Hypothalamus (tissue), 51 donors: Measurements from ENCODE around the gene ICA1.
"Not testable (repeated sequence)": the region's sequence is repeated elsewhere in the genome, so short reads cannot be mapped to it uniquely, and the experiment has no call there.

Experiments used
- DNase-seq, 51 donors: peaks; one replicate each; lab custom pipeline; 2025; lab: John Stamatoyannopoulos, UW

The ICA1 gene

DNA sequence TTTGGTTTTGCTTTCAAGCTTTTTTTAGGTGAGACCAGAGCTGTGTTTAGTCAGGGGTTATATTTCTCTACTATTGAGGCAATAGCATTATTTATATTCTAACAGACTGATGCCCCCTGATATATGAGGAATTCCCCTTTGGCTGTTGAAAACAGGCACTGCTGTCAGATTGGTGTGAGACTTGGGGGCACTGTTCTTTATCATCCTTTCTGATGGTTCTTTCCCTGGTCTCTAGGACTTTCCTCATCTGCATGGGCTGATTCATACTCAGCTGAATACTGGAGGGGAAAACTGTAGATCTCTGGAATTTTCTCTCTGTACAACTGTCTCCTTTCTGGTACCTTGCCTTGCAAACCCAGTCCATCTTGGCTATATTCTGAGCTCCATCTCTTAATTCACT is 10.0 kb upstream of the ICA1 start:
- DNase-seq = no peak

DNA sequence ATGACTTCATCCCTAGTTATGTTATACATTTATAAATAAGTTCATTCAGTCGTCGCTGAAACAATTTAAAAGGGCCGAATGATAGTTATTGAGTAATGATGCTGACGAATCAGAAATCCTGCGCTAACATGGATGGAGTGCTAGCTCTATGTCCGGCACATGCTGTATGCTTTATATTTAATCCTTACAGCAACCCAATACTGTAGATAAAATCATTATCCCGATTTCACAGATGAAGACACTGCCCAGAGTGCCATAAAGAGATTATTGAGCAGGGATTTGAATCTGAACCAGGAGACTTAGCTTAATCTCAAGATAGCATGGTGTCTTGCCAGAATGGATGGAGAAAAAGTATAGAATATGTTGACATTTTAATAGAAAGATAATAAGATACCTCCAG is 1.1 kb upstream of the ICA1 start:
- no peak for DNase-seq

DNA sequence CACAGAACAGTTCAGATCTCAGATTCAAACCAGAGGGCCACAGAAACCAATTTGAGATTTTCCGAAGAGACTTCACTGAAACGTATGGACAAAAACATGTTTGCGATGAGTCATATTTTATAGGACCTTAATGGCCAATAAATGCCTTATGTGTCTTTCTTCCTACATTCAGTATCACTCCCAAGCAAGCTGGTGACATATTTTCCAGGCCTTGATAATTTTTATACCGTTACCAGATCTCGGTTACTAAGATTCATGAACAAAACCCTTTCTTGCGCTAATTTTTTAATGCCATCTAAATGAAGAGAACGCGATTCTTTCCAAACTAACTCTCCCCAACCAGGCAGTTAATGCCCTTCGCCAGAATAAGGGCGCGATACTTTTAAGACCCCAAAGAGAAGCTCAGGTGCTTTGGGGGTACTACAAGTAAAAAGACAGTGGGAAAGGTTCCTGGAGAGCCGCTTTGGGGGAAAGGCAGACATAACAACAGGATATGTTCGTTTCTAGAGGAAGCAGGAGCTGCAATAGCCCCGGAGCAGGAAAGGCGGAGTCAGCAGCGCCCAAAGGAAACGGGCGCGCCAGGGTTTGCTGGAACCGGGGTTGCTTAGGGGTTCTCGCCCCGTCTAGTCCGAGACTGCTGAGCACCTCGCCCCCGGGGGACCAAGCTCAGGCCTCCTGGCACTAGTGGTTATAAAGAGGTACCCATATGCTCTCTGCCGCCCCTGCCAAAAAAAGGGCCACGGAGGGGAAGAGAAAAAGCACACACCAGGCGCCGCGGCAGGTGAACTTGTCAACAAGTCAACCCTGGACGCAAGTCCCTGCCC is 884 bp downstream of the ICA1 start:
- DNase-seq = peak in 28 of 51 donors; percentile 4 to 51 (median 16)

DNA sequence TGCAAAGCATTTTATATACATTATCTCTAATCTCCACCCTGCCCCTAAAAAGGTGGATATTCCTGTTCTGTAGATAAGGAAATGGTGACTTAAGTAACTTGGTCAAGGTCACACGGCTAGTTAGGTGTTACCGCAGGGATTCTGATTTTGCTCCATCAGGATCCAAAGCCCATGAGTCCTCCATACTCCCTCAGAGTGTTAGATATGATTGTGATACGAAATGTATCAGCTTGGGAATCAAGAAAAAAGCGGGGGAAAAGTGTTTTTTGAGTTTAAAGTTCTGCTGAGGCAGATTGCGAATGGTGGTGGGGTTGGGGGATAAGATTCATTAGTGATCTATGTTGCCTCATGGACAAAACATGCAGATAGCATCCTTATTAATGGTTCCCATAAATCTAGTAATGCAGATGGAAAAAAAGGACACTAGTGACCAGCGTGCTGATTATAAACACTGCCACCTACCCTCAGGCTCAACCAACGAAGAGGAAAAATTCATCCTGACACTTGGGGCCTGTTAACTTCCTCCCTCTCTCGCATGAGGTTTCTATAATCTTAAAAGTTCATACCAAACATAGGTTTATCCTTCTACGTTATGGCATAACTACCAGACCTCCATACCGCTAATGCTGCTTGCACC is 2.3 kb downstream of the ICA1 start:
- DNase-seq = no peak

DNA sequence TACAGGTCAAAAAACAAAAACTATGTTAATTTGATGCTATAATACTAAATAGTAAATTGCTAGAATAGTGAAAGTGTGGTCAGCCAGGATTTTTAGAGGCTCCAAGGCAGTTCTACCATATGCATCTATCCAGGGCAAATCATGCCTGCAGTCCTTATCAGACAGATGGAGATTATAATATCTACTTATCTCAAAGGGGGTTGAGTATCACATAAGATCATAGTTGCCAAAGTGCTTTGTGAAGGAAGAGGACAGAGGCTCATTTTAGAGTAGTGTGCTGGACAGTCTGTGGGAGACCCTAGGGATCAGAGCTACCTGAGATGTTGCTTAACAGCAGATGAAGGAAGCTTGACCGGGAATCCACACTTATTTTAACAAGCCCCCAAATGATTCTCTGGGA is 3.2 kb downstream of the ICA1 start:
- DNase-seq = no peak

DNA sequence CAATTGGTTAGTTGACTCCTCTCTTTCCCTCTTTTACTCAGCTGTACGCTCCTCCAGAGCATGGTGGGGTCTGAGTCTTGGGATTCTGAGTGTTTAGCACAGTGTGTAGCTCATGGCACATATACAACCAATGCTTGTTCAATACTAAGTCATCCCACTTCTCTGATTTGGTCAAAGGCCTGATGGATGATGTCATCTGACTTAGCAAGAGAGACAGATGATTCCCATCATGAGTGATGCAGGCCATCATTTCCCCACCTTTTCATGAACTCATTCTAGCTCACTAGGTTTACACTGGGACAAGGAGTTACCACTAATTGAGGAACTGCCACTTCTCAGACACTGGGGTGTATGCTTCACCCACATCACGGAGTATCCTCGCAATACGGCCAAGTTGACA is 3.8 kb downstream of the ICA1 start:
- DNase-seq = no peak

DNA sequence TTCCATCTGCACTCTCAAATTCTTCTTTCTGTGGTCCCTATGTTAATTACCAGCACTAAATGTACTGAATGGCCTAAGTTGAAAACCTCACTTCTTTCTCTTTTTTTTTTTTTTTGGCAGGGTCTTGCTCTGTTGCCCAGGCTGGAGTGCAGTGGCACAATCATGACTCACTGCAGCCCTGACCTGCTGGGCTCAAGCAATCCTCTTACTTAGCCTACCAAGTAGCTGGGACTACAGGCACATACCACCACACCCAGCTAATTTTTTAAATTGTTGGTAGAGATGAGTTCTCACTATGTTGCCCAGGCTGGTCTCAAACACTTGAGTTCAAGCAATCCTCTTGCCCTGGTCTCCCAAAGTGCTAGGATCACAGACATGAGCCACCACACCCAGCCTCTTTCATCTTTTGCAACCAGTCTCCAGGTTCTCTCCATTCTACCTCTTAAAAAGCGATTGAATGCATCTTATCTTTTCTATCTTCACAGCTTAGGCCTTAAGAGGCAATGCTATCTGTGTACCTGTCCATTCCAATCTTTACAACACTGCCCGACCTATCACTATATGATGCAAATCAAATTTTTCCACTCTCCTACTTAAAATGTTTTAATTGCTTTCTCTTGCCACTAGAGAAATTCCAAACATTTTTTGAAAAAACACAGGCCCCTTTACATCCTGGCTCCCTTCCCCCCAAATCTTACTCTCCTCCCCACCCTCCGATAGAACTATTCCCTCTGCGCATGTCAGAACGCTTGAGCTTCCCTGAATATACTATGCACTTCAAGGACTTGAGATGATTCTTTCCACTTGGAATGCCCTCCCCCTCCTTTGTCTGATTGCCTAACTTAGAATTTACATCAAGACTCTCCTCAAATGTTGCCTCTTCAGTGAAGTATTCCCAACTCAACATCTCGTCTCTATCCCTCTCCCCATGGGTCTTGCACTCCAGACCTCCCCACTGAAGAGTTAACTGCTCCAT is 6.0 kb downstream of the ICA1 start:
- no peak for DNase-seq

DNA sequence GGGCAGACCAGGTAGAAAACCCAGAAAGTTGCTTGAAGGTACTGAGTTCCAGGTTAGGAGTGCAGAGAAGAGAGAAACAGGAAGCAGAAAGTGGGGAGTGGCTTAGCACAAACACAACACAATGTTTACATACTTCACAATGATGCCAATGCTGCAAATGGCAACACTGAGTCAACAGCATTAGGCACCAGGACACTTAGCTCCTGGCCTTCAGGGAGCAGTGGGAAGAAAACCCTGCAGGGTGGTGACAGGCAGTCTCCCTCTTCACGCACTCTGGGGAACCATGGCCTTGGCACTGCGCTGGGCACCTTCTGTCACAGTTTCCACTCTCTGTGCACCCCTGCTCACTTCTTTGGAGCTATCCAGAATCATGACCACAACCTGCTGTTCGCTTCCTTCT is 7.3 kb downstream of the ICA1 start:
- DNase-seq = no peak

DNA sequence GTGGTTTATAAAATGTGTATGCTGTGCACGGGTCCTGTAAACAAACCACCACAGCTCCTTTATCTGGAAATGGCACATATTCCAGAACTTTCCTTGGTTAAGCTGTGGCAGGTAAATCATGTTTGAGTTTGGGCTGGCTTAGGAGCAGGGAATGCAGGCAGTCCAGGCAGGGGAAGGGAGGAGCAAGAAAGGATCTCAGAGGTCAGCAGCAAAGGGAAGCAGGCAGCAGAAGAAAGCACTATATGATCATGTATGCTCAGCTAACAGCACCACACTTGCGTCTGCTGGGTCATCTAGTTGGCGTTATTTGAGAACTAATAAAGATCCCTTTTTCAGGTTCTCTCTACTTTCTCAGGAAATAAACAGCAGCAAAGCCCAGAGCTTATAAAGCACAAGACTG is 7.8 kb downstream of the ICA1 start:
- no peak for DNase-seq

DNA sequence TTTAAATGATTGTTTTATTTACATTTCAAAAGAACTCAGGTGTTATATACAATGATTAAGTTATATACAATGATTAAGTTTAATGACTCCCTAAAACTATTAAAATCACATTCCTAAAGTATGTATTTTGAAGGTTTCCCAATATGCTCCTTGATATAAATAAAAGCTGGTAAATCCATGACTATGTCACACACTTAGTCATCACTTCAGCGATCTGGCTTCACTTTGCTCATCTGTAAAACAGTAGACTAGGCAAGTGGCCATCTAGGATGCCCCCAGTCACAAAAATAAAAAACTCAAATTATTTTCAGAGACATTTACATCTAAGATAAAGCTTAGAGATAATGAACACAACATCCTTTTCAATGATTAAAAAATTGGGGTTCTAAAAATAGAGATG is 10.8 kb downstream of the ICA1 start:
- DNase-seq = no peak

DNA sequence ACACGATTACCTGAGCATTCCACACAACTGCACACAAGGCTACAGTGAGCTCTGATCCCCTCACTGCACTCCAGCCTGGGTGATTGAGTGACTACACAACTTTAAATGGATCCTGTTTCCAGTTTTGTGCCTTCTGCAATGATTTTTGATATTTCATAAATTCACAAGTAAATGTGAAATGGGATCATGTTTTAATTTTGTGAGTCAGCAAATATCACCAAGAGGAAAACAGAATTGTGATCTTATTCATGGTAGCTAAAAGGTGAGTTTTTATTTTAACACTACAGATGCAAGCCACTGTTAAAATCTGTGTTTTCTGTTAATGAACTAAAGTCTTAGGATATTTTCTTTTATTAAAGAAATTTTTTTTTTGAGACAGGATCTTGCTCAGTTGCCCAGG is 11.4 kb downstream of the ICA1 start:
- no peak for DNase-seq

DNA sequence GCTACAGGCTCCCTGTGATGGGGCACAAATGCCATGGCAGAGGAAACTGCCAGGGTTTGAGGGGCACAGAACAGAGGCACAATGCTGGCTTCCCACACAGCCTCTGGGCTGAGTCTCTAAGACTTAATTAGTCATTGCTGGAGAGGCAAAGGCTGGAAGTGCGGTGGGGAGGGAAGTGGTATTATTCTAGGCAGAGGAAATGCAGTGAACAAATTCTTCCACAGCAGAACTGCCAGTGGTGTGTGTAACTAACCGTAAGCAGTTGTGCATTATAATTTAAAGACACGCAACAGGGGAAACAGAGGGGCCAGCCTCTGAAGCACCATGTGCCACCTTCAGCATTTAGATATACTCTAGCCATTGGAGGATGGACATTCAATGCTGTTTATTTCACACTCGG is 12.8 kb downstream of the ICA1 start:
- DNase-seq = no peak

DNA sequence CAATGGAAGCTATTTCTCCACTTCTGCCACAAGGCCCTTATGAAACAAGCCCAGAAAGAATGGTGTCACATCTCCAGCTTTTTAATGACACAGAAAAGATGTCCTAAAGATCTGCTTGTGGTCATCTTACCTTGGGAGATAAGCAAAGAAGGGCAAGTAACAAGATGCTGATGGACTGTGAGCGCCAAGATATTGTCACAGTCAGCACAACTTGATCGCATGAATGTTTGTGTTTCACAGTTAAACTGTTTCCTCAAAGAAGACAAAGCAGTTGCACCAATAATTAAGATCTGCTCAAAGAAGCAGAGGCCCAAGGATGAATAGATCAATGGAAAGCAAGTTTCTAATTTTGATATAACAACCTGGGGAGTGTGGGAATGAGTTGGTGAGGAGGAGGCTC is 15.9 kb downstream of the ICA1 start:
- DNase-seq = no peak

DNA sequence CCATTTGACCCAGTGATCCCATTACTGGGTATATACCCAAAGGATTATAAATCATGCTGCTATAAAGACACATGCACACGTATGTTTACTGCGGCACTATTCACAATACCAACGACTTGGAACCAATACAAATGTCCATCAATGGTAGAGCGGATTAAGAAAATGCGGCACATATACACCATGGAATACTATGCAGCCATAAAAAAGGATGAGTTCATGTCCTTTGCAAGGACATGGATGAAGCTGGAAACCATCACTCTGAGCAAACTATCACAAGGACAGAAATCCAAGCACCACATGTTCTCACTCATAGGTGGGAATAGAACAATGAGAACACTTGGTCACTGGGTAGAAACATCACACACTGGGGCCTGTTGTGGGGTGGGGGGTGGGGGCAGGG is 16.9 kb downstream of the ICA1 start:
- DNase-seq = not testable (repeated sequence)

DNA sequence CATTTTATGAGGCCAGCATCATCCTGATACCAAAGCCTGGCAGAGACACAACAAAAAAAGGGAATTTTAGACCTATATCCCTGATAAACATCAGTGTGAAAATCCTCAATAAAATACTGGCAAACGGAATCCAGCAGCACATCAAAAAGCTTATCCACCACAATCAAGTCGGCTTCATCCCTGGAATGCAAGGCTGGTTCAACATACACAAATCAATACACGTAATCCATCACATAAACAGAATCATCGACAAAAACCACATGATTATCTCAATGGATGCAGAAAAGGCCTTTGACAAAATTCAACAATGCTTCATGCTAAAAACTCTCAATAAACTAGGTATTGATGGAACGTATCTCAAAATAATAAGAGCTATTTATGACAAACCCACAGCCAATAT is 18.9 kb downstream of the ICA1 start:
- DNase-seq = not testable (repeated sequence)

DNA sequence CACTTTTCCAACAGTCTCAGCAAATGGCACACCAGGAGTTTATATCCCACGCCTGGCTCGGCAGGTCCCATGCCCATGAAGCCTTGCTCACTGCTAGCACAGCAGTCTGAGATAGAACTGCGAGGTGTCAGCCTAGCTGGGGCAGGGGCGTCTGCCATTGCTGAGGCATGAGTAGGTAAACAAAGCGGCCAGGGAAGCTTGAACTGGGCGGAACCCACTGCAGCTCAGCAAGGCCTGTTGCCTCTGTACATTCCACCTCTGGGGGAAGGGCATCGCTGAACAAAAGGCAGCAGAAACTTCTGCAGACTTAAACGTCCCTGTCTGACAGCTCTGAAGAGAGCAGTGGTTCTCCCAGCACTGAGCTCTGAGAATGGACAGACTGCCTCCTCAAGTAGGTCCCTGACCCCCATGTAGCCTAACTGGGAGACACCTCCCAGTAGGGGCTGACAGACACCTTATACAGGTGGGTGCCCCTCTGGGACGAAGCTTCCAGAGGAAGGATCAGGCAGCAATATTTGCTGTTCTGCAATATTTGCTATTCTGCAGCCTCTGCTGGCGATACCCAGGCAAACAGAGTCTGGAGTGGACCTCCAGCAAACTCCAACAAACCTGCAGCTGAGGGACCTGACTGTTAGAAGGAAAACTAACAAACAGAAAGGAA is 22.1 kb downstream of the ICA1 start:
- not testable (repeated sequence) for DNase-seq

DNA sequence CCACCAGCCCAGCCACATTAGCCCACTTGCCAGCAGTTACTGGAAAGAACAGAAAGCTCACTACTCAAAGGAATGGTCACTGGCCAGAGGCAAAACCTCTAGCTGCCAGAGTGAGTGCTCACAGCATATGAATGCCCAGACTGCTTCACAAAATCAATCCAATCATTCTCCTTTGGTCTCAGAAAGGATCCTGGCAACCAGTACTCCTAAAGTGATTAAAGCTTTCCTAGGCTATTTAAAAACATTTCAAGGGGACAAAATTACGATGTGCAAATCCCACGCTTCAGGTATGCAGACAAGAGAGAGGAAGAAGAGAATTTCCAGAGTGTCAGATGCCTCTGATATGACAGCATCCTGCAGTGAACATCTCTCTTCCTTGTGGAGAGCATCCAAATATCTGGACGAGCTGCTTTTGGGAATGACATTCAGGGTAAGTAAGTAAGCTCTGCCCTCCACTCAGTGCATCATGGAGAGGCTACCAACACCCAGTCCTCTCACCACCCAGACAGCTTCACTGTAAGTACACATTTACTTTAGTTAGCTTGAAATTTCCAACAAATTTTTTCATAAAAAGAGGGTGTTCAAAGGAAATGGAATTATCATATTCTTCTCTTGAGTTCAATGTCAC is 25.1 kb downstream of the ICA1 start:
- DNase-seq = peak in 12 of 51 donors; percentile 2 to 29 (median 12)

DNA sequence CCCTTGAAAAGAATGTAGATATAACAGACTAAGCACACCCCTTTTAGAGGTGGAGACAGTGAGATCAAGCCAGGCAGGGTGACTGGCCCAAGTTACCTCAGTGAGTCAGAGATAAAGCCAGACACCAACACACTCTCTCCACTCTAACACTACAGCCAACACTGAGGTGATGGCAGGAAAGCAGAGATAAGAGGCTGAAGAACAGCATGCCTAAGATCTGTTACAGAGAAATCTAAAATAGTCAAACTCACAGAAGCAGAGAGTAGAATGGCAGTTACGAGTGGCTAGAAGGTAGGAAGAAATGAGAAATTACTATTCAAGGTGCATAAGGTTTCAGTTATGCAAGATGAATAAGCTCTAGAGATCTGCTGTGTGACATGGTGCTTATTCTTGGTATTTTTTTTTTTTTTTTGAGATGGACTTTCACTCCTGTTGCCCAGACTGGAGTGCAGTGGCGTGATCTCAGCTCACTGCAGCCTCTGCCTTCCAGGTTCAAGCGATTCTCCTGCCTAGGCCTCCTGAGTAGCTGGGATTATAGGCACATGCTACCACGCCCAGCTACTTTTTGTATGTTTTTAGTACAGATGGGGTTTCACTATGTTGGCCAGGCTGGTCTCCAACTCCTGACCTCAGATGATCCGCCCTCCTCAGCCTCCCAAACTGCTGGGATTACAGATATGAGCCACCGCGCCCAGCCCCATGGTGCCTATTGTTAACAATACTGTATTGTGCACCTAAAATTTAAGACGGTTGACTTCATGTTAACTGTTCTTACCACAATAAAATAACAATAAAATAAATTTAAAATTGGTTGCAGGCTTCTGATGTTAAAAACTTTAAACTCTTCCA is 28.7 kb downstream of the ICA1 start:
- no peak for DNase-seq

DNA sequence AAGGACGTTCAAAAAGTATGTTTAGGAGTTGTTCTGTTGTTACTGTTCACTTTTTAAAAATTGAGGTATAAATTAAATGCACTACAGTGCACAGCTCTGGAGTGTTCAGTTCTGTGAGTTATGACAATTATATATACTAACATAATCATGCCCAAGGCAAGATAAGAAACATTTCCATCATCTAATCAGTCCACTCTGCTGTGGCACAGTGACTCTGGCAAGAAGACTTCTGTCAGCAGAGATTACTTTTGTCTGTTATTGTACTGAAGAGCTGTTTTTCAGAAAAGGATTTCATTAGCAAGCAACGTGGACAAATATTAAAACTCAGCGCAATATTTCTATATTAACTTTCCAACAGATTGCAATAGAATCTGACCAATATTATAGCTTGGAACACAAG is 32.0 kb downstream of the ICA1 start:
- no peak for DNase-seq
